K562 (cell line): ENCODE measurements around the gene LTA4H. TPM values are rescaled to one million over a fixed set of nuclear protein-coding genes. Genes with fewer than 3 reads are reported as not detected.

ENCODE experiments used
- ATAC-seq: fragments of 200-7000 bp; cut with Tn5 transposase; 3 replicates; pipeline ENCODE4 v1.9.1; 2020; ENCODE audit warnings: moderate library complexity
- BruUV-seq: library from RNA; stranded (reverse); fragments of 400-500 nt; replicated peaks from 2 replicates; lab custom pipeline; 2021; lab: Mats Ljungman, UMichigan
- CTCF ChIA-PET: fragments of 300-600 bp; formaldehyde crosslinking; extraction: SDS; loops from one replicate; lab custom pipeline; 2021; ENCODE audit warnings: low intra/inter-chr PET ratio; lab: Yijun Ruan, JAX
- POLR2A ChIA-PET: fragments of 300-600, 350-650 bp; sonication (Branson Sonifier 250); formaldehyde crosslinking; extraction: SDS; loops from one replicate; lab custom pipeline; 2021; ENCODE audit warnings: antibody characterized with exemption, inconsistent platforms; lab: Yijun Ruan, JAX
- DNase-seq, 4 experiments: peaks; one replicate each; pipeline versions ENCODE4 v3.0.0 to v3.0.0-alpha.2; 2011 to 2018; ENCODE audit warnings: low spot score in 3 of 4, mixed read lengths in 3 of 4; ENCODE audit errors: extremely low read depth in 1 of 4
- FAIRE-seq: peaks from 2 replicates; lab custom pipeline; 2011; peaks lifted over from hg19 to GRCh38; lab: Jason Lieb, UNC
- H2AFZ ChIP-seq: 2 replicates; pipeline ENCODE4 v1.6.0; 2011; ENCODE audit warnings: low read depth, low read length, control low read depth, inconsistent platforms
- H3K27ac ChIP-seq: fragments of 200-600 bp; 3 replicates; pipeline ENCODE4 v1.8.0; 2011; ENCODE audit warnings: low read depth, mild to moderate bottlenecking, control low read depth, inconsistent platforms, low read length, moderate library complexity, mixed read lengths; ENCODE audit errors: extremely low read depth
- H3K27me3 ChIP-seq, 2 experiments: fragments of 300-600 bp in 1 of 2; 2 replicates in 1 of 2; 3 replicates in 1 of 2; pipeline versions ENCODE4 v1.6.0 to v1.8.0; 2011; ENCODE audit warnings: inconsistent platforms in 2 of 2, low read length in 2 of 2, mild to moderate bottlenecking in 1 of 2, mixed read lengths in 1 of 2, moderate library complexity in 1 of 2; ENCODE audit not compliant: control insufficient read depth in 2 of 2, insufficient read depth in 2 of 2
- H3K36me3 ChIP-seq: fragments of 300-600 bp; 3 replicates; pipeline ENCODE4 v1.8.0; 2011; ENCODE audit warnings: mild to moderate bottlenecking, low read length, inconsistent platforms; ENCODE audit not compliant: control insufficient read depth, insufficient read depth
- H3K4me1 ChIP-seq, 2 experiments: fragments of 200-600 bp in 1 of 2; replicated peaks in 1 of 2; 2 replicates in 1 of 2; 3 replicates in 1 of 2; pipeline versions ENCODE4 v1.5.1 to v1.8.0; 2011; ENCODE audit warnings: inconsistent platforms in 2 of 2, low read length in 2 of 2, mild to moderate bottlenecking in 1 of 2, mixed read lengths in 1 of 2, moderate library complexity in 1 of 2; ENCODE audit not compliant: control insufficient read depth in 2 of 2, insufficient read depth in 2 of 2
- H3K4me2 ChIP-seq: 2 replicates; pipeline ENCODE4 v1.6.1; 2011; ENCODE audit warnings: low read length, control low read depth, inconsistent platforms, mixed read lengths; ENCODE audit not compliant: insufficient read depth
- H3K4me3 ChIP-seq: fragments of 200-600 bp; sonication (generic), shearing (Covaris generic); 2 replicates; pipeline ENCODE4 v1.5.1; 2016; ENCODE audit warnings: control low read depth, inconsistent platforms
- H3K79me2 ChIP-seq: fragments of 200-600 bp; 3 replicates; pipeline ENCODE4 v1.8.0; 2011; ENCODE audit warnings: low read length, inconsistent platforms; ENCODE audit not compliant: control insufficient read depth, insufficient read depth
- H3K9ac ChIP-seq, 2 experiments: 2 replicates each; pipeline versions ENCODE4 v1.6.0 to v1.6.1; 2011; ENCODE audit warnings: low read depth in 2 of 2, low read length in 2 of 2, control low read depth in 1 of 2, inconsistent platforms in 1 of 2, mild to moderate bottlenecking in 1 of 2, mixed read lengths in 1 of 2; ENCODE audit not compliant: insufficient read depth in 1 of 2
- H3K9me1 ChIP-seq: one replicate; pipeline ENCODE4 v1.6.0; 2011; ENCODE audit warnings: inconsistent platforms, mild to moderate bottlenecking, low read length, moderate library complexity; ENCODE audit not compliant: control insufficient read depth, insufficient read depth
- H3K9me3 ChIP-seq: replicated peaks from 2 replicates; pipeline ENCODE4 v1.5.1; 2011; ENCODE audit warnings: low read depth, low read length, inconsistent platforms; ENCODE audit not compliant: control insufficient read depth, insufficient read depth
- H4K20me1 ChIP-seq: replicated peaks from 2 replicates; pipeline ENCODE4 v1.6.1; 2011; ENCODE audit warnings: low read length, inconsistent platforms, mixed read lengths; ENCODE audit not compliant: control insufficient read depth, insufficient read depth
- BCL6 ChIP-seq: fragments of 250-450 bp; sonication (Bioruptor Pico); IDR thresholded peaks from 2 replicates; pipeline ENCODE4 v1.4.0; 2020
- CBX5 ChIP-seq: IDR thresholded peaks from 2 replicates; pipeline ENCODE4 v1.6.1; 2014; ENCODE audit warnings: low read depth, borderline replicate concordance
- HMG20B ChIP-seq: fragments of 250-450 bp; sonication (Bioruptor Pico); IDR thresholded peaks from 2 replicates; pipeline ENCODE4 v1.5.0; 2021; ENCODE audit warnings: mild to moderate bottlenecking
- MEIS2 ChIP-seq: fragments of 450-650 bp; IDR thresholded peaks from 2 replicates; pipeline ENCODE4 v1.6.1; 2014; ENCODE audit warnings: mild to moderate bottlenecking; ENCODE audit not compliant: partially characterized antibody
- SMAD3 ChIP-seq: fragments of 450-650 bp; formaldehyde crosslinking; conservative IDR thresholded peaks from 2 replicates; pipeline ENCODE4 v1.4.0; 2020; ENCODE audit warnings: mild to moderate bottlenecking
- STAT5B ChIP-seq: fragments of 250-450 bp; sonication (Bioruptor Pico); IDR thresholded peaks from 2 replicates; pipeline ENCODE4 v1.8.0; 2021; ENCODE audit warnings: mild to moderate bottlenecking, inconsistent platforms
- YBX1 ChIP-seq: fragments of 450-650 bp; IDR thresholded peaks from 2 replicates; pipeline ENCODE4 v1.7.1; 2016; ENCODE audit warnings: mild to moderate bottlenecking
- ZNF224 ChIP-seq: sonication (generic); formaldehyde crosslinking; IDR thresholded peaks from 2 replicates; pipeline ENCODE4 v1.8.0; 2022; ENCODE audit warnings: mild to moderate bottlenecking, missing genetic modification reagents
- ZNF785 ChIP-seq: fragments of 250-450 bp; sonication (Bioruptor Pico); IDR thresholded peaks from 2 replicates; pipeline ENCODE4 v1.4.0; 2020; ENCODE audit warnings: mild to moderate bottlenecking
- WGBS: fragments of 100-300 bp; shearing (Covaris generic); methylation state at CpG from one replicate; pipeline ENCODE4 v1.1.6; 2016; ENCODE audit warnings: low coverage, mixed read lengths; ENCODE audit not compliant: insufficient coverage; ENCODE audit errors: missing lambda C conversion rate; 5-methylcytosine and 5-hydroxymethylcytosine counted together
- in situ Hi-C: fragments of 300-500 bp; cut with MboI; formaldehyde crosslinking; loops from 4 replicates; pipeline ENCODE4 v1.15.0; 2018; ENCODE audit warnings: inconsistent platforms, mixed read lengths
- intact Hi-C: fragments of 100-400 bp; cut with micrococcal nuclease; formaldehyde crosslinking; loops from 2 replicates; pipeline ENCODE4 v1.14.2; 2022
- polyA plus RNA-seq, 8 experiments: library from polyadenylated mRNA; depleted of rRNA in 4 of 8; stranded (reverse) in 5 of 8; unstranded in 3 of 8; fragments of >200 nt; fragmentation: Nextera tagmentation in 2 of 8; fragmentation: Illumina TruSeq in 1 of 8; extraction: Ambion mirVana in 2 of 8; extraction: Trizol in 1 of 8; gene quantifications; 2 replicates each; pipeline versions ENCODE4 v1.2.1 to v1.2.3, GENCODE V29; 2011 to 2014; ENCODE audit warnings: inconsistent platforms in 1 of 8, missing spikeins in 1 of 8
- total RNA-seq, 7 experiments: library from RNA; depleted of rRNA in 6 of 7; stranded (reverse); fragments of >200 nt in 6 of 7; fragmentation: Illumina TruSeq in 2 of 7; extraction: Trizol in 2 of 7; gene quantifications; 2 replicates each; pipeline versions ENCODE4 v1.2.1 to v1.2.3, GENCODE V29; 2011 to 2021; ENCODE audit warnings: low replicate concordance in 1 of 7
- TF ChIP-seq, protein P1 (sequence below): sonication (generic); formaldehyde crosslinking; IDR thresholded peaks from 2 replicates; pipeline ENCODE4 v1.8.0; 2022; ENCODE audit warnings: mild to moderate bottlenecking, missing genetic modification reagents
- TF ChIP-seq, protein P2 (sequence below): fragments of 250-450 bp; sonication (Bioruptor Pico); IDR thresholded peaks from 2 replicates; pipeline ENCODE4 v1.5.0; 2021; ENCODE audit warnings: mild to moderate bottlenecking, moderate library complexity
- TF ChIP-seq, protein P3 (sequence below): sonication (generic); formaldehyde crosslinking; IDR thresholded peaks from 2 replicates; pipeline ENCODE4 v1.8.0; 2023; ENCODE audit warnings: missing genetic modification reagents, mild to moderate bottlenecking, borderline replicate concordance

The LTA4H gene
- total and polyA plus RNA-seq, 9 of the 15 experiments (the other 6 are each of a cell fraction or from before 2014, with no cell fraction given), result 25.2 to 58.1 (median 40.5) TPM

DNA sequence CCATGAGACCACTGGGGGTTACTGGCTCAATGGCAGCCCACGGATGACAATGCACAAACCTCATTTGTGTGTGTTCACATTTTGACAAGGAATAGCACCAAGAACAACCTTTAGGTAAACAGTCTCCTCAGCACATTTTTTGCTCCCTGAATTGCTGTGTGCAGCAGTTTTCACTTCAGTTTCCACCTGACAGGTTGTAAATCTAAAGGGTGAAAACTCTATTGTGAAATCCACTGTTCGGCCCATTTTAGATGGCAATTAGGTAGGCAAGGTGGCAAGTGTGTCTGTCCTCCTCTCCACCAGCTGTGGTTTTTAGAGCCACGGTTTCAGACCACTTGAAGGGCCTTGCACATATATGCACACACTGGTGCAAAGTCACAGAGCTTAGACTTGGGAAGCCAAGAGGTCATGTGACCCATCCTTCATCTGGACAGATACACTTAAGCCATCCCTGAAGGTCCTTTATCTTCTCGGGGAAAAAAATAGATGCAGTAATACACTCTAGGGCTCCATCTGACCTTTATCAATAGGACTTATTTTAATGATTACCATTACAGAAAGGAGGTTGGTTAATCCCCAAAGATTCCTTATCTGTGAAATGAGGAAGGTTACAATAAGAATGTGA lies 62.4 kb downstream of the LTA4H start (continued):
- TF ChIP-seq, protein P1, sequence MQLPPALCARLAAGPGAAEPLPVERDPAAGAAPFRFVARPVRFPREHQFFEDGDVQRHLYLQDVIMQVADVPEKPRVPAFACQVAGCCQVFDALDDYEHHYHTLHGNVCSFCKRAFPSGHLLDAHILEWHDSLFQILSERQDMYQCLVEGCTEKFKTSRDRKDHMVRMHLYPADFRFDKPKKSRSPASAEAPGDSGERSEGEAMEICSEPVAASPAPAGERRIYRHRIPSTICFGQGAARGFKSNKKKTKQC, result no peak
- TF ChIP-seq MEIS2, result peak; percentile 36

DNA sequence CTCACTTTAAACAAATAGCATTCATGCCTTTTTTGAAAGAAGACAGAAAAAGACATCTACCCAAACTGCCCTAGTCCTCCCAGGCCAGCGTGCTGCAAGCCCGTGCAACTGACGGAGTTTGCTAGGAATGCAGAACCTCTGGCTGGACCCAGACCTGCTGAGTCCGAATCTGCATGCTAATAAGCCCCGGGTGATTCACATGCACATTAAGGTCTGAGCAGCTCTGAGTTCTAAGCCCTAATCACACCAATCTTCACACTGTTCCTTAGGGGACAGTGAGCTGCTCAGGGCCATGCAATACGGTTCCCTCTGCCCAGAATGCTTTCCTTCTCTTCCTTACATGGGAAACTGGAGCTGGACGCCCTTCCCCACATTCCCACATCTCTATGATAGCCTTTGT lies 64.5 kb downstream of the LTA4H start:
- in situ Hi-C loops (no loop called here), intact Hi-C loops (no loop called here)
- peak; percentile 53 for ATAC-seq
- TF ChIP-seq ZNF785 (CRISPR knock-in tag) (no peak), HMG20B (CRISPR knock-in tag) (no peak), CBX5 (no peak), BCL6 (CRISPR knock-in tag) (no peak), YBX1 (no peak), SMAD3 (CRISPR knock-in tag) (no peak), ZNF224 (CRISPR knock-in tag) (no peak), STAT5B (CRISPR knock-in tag) (no peak)
- TF ChIP-seq, protein P2, sequence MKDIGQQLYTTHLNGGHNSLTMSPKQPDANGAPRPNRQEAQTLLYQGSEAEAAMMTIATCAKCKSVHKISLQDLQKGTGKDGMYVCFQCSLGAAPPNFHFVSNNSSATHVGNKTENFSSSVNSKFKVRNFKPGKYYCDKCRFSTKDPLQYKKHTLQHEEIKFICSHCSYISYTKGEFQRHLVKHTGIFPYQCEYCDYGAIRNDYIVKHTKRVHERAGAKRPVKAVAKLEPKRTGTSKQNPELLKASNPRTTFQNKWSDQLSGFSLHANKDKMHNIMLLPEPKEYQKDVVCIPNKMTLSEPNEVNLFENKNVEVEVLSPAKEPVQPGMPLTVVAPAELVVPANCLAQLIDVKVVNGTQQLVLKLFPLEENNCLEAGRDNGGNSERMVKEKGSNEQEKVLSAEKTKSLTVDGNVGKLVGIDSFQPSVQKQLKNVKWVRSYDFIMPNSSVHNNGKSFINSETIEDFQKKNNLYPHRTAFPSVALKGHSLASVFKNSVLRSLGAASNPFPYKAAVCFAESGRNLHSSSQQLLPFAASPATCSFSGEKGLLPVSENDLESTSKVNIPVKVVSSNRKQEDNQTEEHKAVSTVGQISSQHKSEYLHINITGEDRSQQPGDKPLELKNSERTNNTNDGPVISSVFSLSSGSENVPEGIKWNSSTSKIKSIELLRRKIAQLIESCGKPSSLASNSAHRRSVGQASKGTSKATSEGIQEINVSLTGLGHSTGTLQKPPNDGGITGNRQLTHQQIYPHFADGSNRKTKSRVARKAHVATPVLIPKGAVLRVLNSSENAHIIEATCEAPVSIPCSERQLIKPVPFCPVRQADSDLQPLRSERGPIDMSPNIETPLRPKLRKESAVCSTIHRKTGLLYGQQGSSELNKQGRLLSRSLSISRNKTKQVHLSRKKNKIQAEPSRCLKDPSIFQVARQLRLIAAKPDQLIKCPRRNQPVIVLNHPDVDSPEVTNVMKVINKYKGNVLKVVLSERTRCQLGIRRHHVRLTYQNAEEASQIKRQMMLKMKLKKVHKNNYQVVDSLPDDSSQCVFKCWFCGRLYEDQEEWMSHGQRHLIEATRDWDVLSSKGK (CRISPR knock-in tag), result no peak
- TF ChIP-seq, protein P3, sequence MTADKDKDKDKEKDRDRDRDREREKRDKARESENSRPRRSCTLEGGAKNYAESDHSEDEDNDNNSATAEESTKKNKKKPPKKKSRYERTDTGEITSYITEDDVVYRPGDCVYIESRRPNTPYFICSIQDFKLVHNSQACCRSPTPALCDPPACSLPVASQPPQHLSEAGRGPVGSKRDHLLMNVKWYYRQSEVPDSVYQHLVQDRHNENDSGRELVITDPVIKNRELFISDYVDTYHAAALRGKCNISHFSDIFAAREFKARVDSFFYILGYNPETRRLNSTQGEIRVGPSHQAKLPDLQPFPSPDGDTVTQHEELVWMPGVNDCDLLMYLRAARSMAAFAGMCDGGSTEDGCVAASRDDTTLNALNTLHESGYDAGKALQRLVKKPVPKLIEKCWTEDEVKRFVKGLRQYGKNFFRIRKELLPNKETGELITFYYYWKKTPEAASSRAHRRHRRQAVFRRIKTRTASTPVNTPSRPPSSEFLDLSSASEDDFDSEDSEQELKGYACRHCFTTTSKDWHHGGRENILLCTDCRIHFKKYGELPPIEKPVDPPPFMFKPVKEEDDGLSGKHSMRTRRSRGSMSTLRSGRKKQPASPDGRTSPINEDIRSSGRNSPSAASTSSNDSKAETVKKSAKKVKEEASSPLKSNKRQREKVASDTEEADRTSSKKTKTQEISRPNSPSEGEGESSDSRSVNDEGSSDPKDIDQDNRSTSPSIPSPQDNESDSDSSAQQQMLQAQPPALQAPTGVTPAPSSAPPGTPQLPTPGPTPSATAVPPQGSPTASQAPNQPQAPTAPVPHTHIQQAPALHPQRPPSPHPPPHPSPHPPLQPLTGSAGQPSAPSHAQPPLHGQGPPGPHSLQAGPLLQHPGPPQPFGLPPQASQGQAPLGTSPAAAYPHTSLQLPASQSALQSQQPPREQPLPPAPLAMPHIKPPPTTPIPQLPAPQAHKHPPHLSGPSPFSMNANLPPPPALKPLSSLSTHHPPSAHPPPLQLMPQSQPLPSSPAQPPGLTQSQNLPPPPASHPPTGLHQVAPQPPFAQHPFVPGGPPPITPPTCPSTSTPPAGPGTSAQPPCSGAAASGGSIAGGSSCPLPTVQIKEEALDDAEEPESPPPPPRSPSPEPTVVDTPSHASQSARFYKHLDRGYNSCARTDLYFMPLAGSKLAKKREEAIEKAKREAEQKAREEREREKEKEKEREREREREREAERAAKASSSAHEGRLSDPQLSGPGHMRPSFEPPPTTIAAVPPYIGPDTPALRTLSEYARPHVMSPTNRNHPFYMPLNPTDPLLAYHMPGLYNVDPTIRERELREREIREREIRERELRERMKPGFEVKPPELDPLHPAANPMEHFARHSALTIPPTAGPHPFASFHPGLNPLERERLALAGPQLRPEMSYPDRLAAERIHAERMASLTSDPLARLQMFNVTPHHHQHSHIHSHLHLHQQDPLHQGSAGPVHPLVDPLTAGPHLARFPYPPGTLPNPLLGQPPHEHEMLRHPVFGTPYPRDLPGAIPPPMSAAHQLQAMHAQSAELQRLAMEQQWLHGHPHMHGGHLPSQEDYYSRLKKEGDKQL (CRISPR knock-in tag), result no peak
- WGBS, result 5% methylated on average over 7 of the region's 7 CpGs
- BruUV-seq, result no TSS peak
- peaks cover 4% of the 10 kb centered on the region; the same call in 1 of the 2 replicates for H4K20me1 ChIP-seq
- H3K27me3 ChIP-seq, result peaks cover 5 to 14% of the 10 kb centered on the region in 2 experiments; a peak in 3 of 5 replicates
- CTCF ChIA-PET, result no interaction called here
- H3K4me2 ChIP-seq, result no peak overlapping the region
- POLR2A ChIA-PET, result no interaction called here
- H3K36me3 ChIP-seq, result no peaks in the 10 kb centered on the region
- no peak overlapping the region for H2AFZ ChIP-seq
- no peaks in the 10 kb centered on the region; a peak in 1 of 5 replicates for H3K4me1 ChIP-seq
- H3K4me3 ChIP-seq, result no peak overlapping the region
- H3K9ac ChIP-seq, result no peak overlapping the region
- H3K27ac ChIP-seq, result no peak overlapping the region
- no peaks in the 10 kb centered on the region for H3K9me3 ChIP-seq
- FAIRE-seq, result no peak
- DNase-seq, result no peak
- H3K9me1 ChIP-seq, result no peaks in the 10 kb centered on the region
- H3K79me2 ChIP-seq, result no peaks in the 10 kb centered on the region
